Effector memory CD4-positive, alpha-beta T cell (primary cell): ENCODE measurements around the gene GH2.
"Not testable (repeated sequence)": the region's sequence is repeated elsewhere in the genome, so short reads cannot be mapped to it uniquely, and the experiment has no call there.

Experiments used
- DNase-seq, 3 donors: peaks; one replicate each; pipeline ENCODE4 v3.0.0-alpha.2; 2020
- H3K27ac ChIP-seq: 2 replicates; pipeline ENCODE4 v1.7.0; 2013; ENCODE audit warnings: mild to moderate bottlenecking, low read length, moderate library complexity; ENCODE audit not compliant: insufficient read depth, poor library complexity, severe bottlenecking
- H3K27me3 ChIP-seq: replicated peaks from 2 replicates; pipeline ENCODE4 v1.7.0; 2013; ENCODE audit warnings: mild to moderate bottlenecking, low read length; ENCODE audit not compliant: insufficient read depth, control insufficient read depth, poor library complexity, severe bottlenecking
- H3K36me3 ChIP-seq: 2 replicates; pipeline ENCODE4 v1.7.0; 2013; ENCODE audit warnings: mild to moderate bottlenecking, low read length, moderate library complexity; ENCODE audit not compliant: control insufficient read depth, insufficient read depth
- H3K4me1 ChIP-seq: 2 replicates; pipeline ENCODE4 v1.7.0; 2013; ENCODE audit warnings: low read length, mild to moderate bottlenecking; ENCODE audit not compliant: control insufficient read depth, insufficient read depth, poor library complexity, severe bottlenecking
- H3K4me3 ChIP-seq: 2 replicates; pipeline ENCODE4 v1.7.0; 2013; ENCODE audit warnings: low read length, low read depth, mild to moderate bottlenecking; ENCODE audit not compliant: insufficient read depth, poor library complexity, severe bottlenecking
- H3K9me3 ChIP-seq: 2 replicates; pipeline ENCODE4 v1.7.0; 2013; ENCODE audit warnings: mild to moderate bottlenecking, low read length, moderate library complexity; ENCODE audit not compliant: control insufficient read depth
- total RNA-seq, 3 donors: gene quantifications; one replicate each; lab custom pipeline; 2026; lab: John Stamatoyannopoulos, UW

Gene GH2
- total RNA-seq, result 0 reads per million in 3 donors

DNA sequence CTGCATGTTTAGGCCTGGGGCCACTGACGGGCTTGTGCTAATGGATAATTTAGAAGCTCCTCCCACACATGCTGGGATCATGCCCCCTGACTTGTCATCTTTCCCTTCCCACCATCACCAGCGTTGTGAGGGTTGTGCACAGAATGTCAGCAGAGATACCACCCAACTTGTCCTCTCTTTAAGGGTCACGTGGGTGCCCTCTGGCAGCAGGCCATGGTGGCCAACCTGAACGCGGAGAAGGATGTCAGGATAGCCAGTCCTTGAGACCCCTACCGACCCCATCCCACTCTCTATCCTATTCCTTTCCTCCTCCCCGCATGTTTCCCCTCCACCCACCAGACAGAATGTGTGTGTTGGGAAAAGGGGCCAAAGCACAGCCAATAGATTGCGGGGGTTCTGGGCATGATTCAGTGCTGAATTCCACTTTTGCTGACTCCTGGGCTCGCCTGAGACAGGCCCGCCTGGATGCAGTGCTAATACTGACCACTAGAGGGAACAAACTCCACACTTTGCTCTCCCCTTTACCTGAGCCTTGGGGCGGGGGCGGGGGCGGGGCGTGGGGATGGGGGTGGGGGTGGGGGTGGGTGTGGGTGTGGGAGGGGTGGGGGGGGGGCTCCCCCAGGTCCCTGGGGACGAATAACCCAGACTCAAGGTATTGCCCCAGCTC lies at the start of gene GH2:
GH2 (minus strand) TSS at position 10 of the 667 bp plus-strand sequence. CDS start 143 bp downstream, outside the sequence.
- Histone ChIP-seq H3K36me3 (no peaks in the 10 kb centered on the region), H3K4me3 (no peak within 1 kb of the TSS), H3K27ac (no peak within 1 kb of the TSS), H3K27me3 (no peaks in the 10 kb centered on the region), H3K4me1 (no peaks in the 10 kb centered on the region), H3K9me3 (no peaks in the 10 kb centered on the region)
- DNase-seq, result peak; percentile 17 to 42 (median 23)

GRCh38 chr17:63930951-63931575 lies 49.3 kb upstream of the GH2 start:
- Histone ChIP-seq H3K27ac (peak overlapping the region; percentile 52), H3K9me3 (no peaks in the 10 kb centered on the region), H3K4me1 (peaks cover 18% of the 10 kb centered on the region), H3K27me3 (no peaks in the 10 kb centered on the region), H3K4me3 (peak overlapping the region; percentile 74), H3K36me3 (peaks cover 18% of the 10 kb centered on the region)
- DNase-seq, result peak; percentile 43 to 61 (median 50)

DNA sequence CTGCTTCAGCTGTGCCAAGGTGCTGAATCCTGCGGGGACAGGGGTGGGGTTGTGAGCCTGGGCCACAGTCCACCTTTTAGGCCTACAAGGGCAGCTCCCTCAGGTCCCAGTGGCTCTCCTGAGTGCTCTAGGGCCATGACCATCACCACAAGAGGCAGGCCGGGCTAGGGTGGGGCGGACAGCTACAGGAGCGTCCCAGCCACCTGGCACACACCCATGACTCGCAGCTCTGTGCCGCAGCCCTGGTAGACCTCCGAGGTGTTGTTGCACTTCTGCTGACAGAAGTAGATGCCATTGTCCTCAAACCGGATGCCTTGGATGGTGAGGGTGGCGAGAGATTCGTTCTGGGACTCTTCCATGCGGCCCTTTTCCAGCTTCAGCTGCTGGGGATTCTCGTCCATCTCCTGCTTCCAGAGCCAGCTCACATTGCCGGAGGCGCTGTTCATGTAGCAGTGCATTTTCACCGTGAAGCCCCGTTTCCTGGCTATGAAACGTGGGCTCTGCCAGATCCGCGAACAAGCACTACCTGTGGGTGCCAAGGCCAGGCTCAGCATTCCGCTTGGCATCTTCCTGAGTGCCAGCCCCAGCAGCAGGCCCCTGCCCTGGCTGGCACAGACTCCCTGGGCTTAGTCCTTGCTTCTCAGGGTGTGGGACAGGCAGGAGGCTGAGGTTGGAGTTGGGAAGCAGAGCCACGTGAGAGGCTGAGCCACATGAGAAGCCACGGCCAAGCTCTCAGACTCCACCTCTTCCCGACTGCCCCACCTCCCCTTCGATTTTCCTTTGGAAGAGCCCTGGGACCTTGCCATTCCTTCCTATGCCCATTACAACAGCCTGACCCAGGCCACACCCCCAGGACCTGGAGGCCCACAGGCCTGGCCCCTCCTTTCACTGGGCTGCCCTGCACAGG lies 48.4 kb upstream of the GH2 start:
- DNase-seq, result no peak
- H3K27ac ChIP-seq, result no peak overlapping the region
- H3K4me1 ChIP-seq, result peaks cover 18% of the 10 kb centered on the region
- no peaks in the 10 kb centered on the region for H3K9me3 ChIP-seq
- peaks cover 18% of the 10 kb centered on the region for H3K36me3 ChIP-seq
- no peaks in the 10 kb centered on the region for H3K27me3 ChIP-seq
- H3K4me3 ChIP-seq, result no peak overlapping the region

DNA sequence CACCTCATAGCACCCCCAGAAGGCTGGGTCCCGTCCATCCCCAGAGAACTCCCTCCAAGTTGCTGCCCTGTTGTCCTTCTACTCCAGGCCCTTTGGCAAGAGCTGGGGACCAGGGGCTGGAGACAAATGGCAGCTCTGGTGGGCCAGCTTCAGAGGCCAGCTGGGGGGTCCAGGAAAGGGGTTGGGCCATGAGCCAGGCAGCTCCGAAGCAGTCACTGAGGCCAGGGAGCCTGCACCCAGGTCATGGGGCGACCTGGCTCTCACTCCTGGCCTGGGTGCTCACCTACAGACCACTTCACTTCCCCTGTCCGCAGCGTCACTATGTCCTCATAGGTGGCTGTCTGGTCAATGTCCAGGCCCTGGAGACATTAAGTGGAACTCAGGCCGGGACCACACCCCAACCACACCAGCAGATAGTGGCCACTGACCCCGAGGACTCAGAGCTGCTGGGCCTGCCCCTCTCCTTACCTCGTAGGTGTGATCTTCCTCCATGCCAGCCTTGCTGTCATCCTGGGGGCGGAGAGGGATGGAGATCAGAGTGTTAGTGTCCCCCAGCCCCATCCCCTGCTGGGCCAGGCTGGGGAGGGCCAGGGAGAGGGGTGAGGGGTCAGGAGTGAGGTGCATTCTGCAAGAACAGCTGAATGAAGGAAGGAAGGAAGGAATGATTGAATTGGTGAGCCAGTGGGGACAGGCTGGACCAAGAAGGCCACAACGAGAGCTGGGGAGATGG lies 47.4 kb upstream of the GH2 start:
- peaks cover 18% of the 10 kb centered on the region for H3K36me3 ChIP-seq
- H3K4me3 ChIP-seq, result no peak overlapping the region
- no peaks in the 10 kb centered on the region for H3K27me3 ChIP-seq
- no peak overlapping the region for H3K27ac ChIP-seq
- H3K4me1 ChIP-seq, result peaks cover 18% of the 10 kb centered on the region
- H3K9me3 ChIP-seq, result no peaks in the 10 kb centered on the region
- DNase-seq, result no peak

DNA sequence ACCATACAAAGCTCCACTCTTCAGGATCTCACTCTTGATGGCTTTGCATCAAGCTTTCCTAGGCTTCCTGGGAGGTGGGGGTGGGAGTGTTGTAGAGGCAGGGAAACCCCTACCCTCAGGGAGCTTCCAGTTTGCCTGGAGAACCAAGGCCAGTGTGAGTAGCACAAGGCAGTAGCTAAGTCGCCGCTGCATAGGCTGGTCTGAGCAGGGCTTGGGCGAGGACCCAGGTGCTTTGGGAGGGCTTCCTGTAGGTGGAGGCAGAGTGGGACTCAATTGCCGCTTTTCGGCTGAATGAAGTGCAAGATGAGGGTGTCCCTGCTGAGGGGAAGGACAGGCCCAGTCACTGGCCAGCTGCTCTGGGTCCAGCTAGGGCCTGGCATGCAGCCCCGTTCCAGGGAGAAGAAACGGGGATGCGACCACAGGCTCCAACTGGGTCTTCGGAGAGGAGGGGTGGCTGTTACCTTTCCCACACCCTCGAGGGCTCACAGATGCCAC lies 46.5 kb upstream of the GH2 start:
- Histone ChIP-seq H3K4me1 (peaks cover 18% of the 10 kb centered on the region), H3K9me3 (no peaks in the 10 kb centered on the region), H3K27ac (no peak overlapping the region), H3K27me3 (no peaks in the 10 kb centered on the region), H3K4me3 (no peak overlapping the region), H3K36me3 (peaks cover 18% of the 10 kb centered on the region)
- DNase-seq, result no peak

- no peaks in the 10 kb centered on the region for H3K9me3 ChIP-seq
- no peak overlapping the region for H3K27ac ChIP-seq
- no peak for DNase-seq
- H3K27me3 ChIP-seq, result no peaks in the 10 kb centered on the region
- peaks cover 15% of the 10 kb centered on the region for H3K4me1 ChIP-seq
- H3K4me3 ChIP-seq, result no peak overlapping the region
- H3K36me3 ChIP-seq, result peaks cover 18% of the 10 kb centered on the region
These were observed 45.9 kb upstream of the GH2 start for GRCh38 chr17:63927464-63928171.

DNA sequence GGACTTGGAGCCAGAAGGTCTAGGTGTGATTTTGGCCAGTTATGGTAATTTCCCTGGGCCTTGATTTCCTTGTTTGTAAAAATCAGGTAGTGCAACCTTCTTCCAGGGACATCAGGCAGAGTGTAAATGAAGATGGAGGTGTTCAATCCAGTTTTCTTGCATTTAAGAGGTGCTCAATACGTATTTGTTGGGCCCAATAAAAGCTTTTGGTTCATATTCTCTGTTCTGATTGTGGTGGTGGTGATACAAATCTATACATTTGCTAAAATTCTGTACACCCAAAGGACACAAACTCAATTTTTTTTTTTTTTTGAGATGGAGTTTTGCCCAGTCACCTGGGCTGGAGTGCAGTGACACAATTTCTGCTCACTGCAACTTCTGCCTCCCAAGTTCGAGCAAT lies 44.4 kb upstream of the GH2 start:
- DNase-seq, result no peak
- Histone ChIP-seq H3K9me3 (no peaks in the 10 kb centered on the region), H3K36me3 (peaks cover 18% of the 10 kb centered on the region), H3K27ac (no peak overlapping the region), H3K27me3 (no peaks in the 10 kb centered on the region), H3K4me3 (no peak overlapping the region), H3K4me1 (peaks cover 6% of the 10 kb centered on the region)

DNA sequence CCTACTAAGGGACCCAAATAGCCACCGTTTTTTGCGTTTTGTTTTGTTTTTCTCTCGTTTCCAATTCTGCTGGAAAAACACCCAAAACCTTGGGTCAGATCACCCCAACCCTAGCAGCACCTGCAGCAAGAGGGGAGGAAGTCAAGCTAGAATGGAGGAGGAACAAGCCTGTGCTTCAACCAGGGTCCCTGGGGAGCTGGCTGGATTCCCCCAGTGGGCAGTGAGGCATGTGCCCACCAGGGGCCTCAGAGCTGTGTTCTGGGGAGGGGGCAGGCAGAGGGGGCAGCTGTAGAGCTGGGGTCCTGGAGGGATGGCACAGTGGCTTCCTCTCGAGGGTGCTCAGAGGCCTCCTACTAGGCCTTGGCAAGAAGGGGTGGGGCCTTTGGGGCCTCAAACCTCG lies 43.9 kb upstream of the GH2 start:
- DNase-seq, result no peak
- peaks cover under 1% of the 10 kb centered on the region for H3K4me1 ChIP-seq
- peaks cover 18% of the 10 kb centered on the region for H3K36me3 ChIP-seq
- H3K9me3 ChIP-seq, result no peaks in the 10 kb centered on the region
- H3K27me3 ChIP-seq, result no peaks in the 10 kb centered on the region
- H3K4me3 ChIP-seq, result no peak overlapping the region
- no peak overlapping the region for H3K27ac ChIP-seq

- not testable (repeated sequence) for H3K27me3 ChIP-seq, H3K27ac ChIP-seq, DNase-seq
These were observed 40.7 kb upstream of the GH2 start for GRCh38 chr17:63922402-63922801.

More at GRCh38 chr17:63922402-63922801, 40.7 kb upstream of the GH2 start:
- H3K4me3 ChIP-seq, H3K4me1 ChIP-seq, H3K36me3 ChIP-seq, H3K9me3 ChIP-seq: not testable (repeated sequence)
